GM12891 (cell line): ENCODE data around the gene LRRC37A3.
"Not testable (repeated sequence)": the region's sequence is repeated elsewhere in the genome, so short reads cannot be mapped to it uniquely, and the experiment has no call there.

Source experiments
- PAX5 ChIP-seq: IDR thresholded peaks from 2 replicates; pipeline ENCODE4 v1.6.1; 2011; ENCODE audit warnings: low read length, moderate library complexity, mild to moderate bottlenecking; ENCODE audit not compliant: insufficient read depth, severe bottlenecking
- POLR2A ChIP-seq: IDR thresholded peaks from 2 replicates; pipeline ENCODE4 v1.6.1; 2011; ENCODE audit warnings: low read depth, low read length, control low read depth
- POLR2AphosphoS5 ChIP-seq: IDR thresholded peaks from 2 replicates; pipeline ENCODE4 v1.6.1; 2011; ENCODE audit warnings: low read depth, low read length, control low read depth
- SPI1 ChIP-seq: IDR thresholded peaks from 2 replicates; pipeline ENCODE4 v1.6.1; 2011; ENCODE audit warnings: low read depth, low read length, control low read depth
- TAF1 ChIP-seq: IDR thresholded peaks from 2 replicates; pipeline ENCODE4 v1.6.1; 2011; ENCODE audit warnings: low read depth, low read length, control low read depth

- TF ChIP-seq POLR2A, POLR2AphosphoS5, SPI1, TAF1, PAX5: not testable (repeated sequence)
These were observed 15.1 kb upstream of the LRRC37A3 start for GRCh38 chr17:64934284-64934778.
